ENCODE measurements around the gene C1QB. TPM values are rescaled to one million over a fixed set of nuclear protein-coding genes. Genes with fewer than 3 reads are reported as not detected.
"Not testable (repeated sequence)": the region's sequence is repeated elsewhere in the genome, so short reads cannot be mapped to it uniquely, and the experiment has no call there.

Gene C1QB
- total RNA-seq, 1 donor from 2014 or later = 79.0 TPM

DNA sequence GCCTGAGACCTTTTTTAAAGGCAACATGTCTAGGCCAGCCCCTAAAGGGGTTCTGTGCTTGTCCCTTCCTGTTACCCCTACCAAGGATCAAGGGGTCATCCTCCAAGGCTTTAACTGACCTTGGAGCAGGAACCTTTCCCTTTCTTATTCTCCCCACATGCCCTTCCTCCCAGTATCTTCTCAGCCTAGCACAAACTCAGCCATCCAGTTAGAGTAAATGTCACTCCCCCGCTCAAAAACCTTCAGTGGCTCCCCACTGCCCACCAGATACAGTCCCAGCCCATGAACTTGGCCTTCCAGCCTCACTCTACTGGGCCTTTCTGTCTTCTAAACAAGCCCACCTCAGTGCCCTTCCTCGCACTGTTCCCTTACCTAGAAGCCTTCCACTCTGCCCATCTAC, 8.8 kb downstream of the C1QB start:
- ATAC-seq (no peak), DNase-seq (ENCODE audit: low spot score) (no peak)

DNA sequence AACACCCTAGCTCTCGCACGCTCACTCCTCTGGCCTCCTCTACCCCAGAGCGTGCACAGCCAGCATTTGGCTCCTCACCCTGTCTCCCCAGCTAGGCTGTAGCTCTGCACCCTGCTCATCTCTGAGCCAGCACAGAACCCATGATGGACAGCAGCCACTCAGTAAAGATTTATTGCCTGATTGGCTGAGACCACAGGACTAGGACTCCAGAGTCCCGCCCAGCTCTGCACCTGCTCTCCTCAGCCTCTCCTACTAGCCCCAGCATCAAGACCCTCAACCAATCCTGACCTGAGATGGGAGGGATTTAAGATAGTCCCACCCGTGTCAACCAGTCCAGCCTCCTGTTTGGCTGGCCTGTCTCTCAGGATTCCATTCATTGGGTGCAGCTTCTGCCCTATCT, 9.3 kb downstream of the C1QB start:
- DNase-seq (ENCODE audit: low spot score) = no peak
- ATAC-seq = peak; percentile 67

DNA sequence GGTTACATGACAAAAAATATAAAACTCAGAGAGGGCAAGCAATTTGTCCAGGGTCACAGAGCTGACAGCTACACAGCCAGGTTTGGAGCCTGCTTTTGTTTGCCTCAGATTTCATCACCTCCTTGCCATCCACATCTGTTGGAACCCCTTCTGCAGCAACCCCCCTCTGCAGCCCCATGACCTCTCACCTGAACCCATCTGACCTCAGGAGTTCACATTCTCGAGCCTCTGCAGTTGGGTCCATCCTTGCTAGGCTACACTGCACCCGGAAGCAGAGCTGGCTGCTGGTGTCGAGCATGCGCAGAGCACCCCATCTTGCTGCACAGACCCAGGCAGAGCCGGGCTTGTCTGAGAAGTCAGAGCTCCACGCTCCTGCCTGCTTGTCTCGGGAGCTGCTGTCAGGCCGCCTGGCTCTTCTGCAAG, 10.0 kb downstream of the C1QB start:
- ATAC-seq (no peak), DNase-seq (ENCODE audit: low spot score) (no peak)

DNA sequence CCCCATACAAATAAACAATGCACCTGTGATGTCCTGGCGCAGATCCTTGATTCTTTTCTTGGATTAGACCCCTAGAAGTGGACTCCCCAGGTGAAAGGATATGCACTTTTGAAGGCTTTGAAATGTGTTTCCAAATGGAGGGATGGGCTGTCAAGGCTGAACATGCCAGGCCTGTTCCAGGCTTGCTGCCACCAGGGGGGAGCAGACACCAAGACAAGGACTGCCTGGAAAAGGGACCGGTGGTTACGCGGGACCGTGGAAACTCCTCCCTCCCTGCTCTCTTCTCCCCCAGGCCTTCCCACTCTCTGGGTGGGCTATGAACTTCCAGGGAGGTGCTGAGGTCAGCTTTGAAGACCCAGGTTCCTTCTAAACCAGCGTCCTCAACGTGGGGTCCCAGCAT, 12.7 kb downstream of the C1QB start:
- ATAC-seq (no peak), DNase-seq (ENCODE audit: low spot score) (no peak)

DNA sequence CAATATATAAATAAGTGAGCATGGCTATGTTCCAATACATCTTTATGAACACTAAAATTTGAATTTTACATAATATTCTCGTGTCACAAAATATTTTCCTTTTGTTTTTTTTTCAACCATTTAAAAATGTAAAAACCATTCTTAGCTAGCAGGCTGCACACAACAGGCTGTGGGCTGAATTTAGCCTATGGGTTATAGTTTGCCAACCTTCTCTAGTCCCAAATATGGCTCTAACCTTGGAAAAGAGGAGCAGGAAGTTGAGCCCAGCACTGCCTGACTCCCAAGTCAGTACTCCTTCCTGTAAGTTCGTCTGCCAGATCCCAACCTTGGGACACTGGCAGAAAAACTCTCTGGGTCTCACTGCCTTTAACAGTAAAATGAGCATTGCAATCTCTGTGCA, 13.4 kb downstream of the C1QB start:
- DNase-seq (ENCODE audit: low spot score) (no peak), ATAC-seq (no peak)

DNA sequence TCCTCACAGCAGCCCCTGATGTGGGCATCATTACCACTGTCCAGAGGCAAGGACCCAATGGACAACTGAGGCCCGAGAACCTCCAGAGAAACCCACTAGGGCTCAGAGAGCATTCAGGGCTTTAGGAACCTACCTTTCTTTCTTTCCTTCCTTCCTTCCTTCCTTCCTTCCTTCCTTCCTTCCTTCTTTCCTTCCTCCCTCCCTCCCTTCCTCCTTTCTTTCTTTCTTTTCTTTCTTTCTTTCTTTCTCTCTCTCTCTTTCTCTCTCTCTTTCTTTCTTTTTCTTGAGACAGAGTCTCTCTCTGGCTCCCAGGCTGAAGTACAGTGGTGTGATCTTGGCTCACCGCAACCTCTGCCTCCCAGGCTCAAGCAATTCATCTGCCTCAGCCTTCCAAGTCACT, 15.8 kb downstream of the C1QB start:
- DNase-seq (ENCODE audit: low spot score); ATAC-seq: not testable (repeated sequence)

DNA sequence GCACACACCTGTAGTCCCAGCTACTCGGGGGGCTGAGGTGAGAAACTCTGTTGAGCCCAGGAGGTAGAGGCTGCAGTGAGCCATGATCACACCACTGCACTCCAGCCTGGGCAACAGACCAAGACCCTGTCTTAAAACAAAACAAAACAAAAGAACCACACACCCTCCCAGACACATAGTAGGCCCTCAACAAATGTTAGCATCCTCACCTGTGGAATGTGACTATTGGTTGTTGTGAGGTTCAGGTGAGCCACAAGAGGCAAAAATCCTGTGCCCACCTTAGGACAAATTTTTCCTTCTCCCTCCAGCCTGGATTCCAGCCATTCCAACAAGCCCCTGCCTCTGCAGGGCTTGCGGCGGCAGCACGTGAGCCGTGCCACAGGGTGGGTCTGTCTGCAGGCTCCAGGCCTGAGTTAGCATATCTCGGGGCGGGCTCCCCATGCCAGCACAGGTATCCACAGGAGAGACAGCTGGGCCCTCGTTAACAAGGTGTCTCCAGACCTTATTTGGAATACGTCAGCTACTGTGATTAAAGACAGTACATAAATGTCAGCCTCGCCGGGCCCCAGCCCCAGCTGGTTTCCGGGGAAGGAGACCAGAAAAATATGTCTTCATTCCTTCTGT, 17.4 kb downstream of the C1QB start:
- ATAC-seq (no peak), DNase-seq (ENCODE audit: low spot score) (no peak)

DNA sequence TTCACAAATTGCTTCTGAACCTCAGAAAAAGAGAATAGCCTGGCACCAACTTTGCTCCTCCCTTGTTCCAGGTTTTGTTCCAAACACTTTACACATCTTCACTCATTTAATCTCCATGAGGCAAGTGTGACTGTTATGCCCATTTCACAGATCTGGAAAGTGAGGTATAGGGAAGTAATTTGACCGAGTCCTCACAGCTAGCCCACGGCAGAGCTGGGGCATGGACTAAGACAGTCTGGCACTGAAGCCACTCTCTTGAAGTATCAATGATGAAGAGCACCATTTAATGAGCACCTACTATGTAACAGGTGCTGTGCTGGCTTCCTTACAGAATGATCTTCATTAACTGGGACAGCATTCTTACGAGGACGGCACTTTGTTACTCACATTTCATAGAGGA, 19.0 kb downstream of the C1QB start:
- ATAC-seq = no peak
- no peak for DNase-seq (ENCODE audit: low spot score)

DNA sequence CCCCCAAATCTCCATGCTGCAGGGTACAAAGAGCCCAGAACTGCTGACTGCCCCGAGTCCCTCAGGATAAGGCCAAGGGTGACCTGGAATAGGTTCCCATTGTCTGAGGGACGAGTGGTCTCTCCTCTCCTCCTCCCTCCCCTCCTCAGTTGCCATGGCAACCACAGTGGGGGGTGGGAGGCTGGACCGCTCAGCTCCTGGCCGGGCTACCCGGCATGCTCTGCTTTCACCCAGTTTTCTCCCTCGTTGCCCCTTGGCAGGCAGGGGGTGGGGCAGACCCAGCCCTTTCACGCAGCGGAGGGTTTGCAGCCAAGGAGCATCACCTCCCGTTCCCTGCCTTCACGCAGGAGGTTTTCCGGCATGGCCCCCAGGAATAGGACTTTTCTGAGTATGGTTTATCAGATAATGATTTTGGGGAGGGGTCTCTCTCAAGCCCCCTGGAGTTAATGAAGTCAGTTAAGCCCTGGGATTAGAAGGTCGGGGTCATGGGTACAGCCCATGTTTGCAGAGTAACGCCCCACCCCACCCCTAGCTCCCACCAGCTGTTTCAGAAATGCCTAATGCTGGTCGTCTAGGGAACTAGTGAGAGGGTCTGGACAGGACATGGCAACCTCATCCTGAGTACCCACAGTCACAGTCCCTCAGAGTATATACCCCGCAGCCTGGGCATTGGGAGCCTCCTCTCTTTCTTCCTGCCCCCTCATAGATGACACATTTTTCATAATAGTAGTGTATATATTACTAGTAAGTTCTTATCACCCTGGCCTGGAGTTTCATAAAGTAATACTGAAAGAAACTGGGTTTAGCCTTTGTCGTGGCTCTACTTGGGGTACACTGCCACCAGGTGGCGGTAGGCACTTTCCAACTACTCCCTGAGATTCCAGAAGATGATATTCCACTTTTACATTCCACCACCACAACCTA, 20.7 kb downstream of the C1QB start:
- DNase-seq (ENCODE audit: low spot score) (peak; percentile 59), ATAC-seq (peak; percentile 90)

DNA sequence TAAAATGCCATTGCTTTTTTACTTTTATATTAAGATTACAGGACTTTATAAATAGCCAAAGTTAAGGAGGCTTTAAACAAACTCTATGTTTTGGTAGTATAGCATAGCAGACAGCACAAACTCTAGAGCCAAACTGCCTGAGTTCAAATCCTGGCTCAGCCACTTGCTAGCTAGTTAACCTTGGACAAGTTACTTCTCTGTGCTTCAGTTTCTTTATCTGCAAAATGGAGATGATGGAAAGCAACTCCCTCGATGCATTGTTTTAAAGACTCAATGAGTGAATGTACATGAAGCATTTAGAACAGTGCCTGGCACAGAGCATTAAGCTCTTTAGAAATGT, 21.3 kb downstream of the C1QB start:
- DNase-seq (ENCODE audit: low spot score) (no peak), ATAC-seq (no peak)

DNA sequence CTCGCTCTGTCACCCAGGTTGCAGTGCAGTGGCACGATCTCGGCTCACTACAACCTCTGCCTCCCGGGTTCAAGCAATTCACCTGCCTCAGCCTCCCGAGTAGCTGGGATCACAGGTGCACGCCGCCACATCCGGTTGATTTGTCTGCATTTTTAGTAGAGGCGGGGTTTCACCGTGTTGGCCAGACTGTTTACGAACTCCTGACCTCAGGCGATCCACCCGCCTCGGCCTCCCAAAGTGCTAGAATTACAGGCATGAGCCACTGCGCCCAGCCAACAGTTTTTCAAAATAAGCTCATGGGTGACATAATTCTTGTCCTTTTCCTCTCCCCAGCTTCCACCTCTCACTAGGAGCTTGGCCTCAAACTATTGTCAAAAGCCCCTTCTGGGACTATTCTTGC, 23.1 kb downstream of the C1QB start:
- not testable (repeated sequence) for ATAC-seq; DNase-seq (ENCODE audit: low spot score)

DNA sequence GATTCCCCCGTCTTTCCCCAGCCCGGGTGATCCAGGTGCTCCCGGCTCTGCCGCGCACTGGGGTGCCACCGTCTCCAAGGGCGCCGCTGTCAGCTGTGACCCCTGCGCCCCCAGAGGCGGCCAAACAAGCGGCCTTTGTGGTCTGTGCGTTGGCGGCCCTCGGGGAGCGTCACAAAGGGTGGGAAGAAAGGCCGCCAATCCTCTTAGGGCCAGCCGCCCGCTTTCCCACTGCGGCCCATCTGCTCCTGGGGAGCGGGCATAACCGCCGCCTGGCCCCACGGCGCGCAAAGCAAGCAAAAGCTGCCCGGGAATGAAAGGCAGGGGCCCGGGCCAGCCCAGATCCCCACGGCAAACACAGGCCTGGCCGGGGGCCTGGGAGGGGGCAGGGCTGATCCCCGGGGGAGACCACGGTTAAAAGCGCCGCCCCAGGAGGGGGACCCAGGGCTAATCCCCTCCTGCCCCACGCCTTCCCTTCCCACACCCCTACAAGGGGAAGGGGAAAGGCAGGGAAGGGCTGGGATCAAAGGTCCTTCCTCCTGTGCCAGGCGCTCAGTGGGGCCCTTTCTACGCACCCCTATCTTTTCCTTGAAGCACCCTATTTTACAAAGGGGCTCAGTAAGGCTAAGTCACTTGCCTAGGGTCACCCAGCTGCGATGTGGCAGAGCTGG, 24.0 kb downstream of the C1QB start:
- ATAC-seq = no peak
- DNase-seq (ENCODE audit: low spot score) = no peak

DNA sequence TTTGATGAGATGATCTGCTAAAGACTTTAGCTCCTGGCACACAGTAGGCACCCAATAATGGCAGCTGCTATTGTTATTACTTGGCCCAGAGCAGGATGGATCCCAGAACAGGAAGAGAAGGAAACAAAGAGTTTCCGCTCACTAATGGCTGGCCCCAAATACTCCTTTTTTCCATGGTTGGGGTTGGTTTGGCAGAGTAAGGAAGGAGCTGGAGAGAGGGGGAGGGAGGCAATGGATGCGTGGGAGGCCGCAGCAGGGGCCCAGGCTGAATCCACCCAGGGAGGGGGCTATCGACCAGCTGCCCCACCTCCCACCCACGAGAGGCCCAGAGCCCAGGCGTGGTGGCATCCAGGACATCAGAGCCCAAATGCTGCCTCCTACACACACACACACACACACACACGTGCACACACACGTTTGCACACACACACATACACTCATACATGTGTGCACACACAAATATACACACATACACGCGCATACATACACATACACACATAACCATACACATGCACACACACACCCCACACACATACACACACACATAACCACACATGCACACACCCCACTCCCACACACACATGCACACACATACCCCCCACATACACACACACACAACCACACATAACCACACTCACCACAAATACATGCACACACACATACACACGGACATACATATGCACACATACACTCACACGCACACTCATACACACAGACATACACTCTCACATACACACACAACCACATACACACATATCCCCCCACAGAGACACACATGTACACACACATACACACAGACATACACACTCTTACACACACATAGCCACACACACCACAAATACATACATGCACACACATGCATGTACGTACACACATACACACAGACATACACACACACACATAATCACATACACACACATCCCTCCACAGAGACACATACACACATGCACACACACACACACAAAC, 25.2 kb downstream of the C1QB start:
- no peak for DNase-seq (ENCODE audit: low spot score)
- no peak for ATAC-seq

DNA sequence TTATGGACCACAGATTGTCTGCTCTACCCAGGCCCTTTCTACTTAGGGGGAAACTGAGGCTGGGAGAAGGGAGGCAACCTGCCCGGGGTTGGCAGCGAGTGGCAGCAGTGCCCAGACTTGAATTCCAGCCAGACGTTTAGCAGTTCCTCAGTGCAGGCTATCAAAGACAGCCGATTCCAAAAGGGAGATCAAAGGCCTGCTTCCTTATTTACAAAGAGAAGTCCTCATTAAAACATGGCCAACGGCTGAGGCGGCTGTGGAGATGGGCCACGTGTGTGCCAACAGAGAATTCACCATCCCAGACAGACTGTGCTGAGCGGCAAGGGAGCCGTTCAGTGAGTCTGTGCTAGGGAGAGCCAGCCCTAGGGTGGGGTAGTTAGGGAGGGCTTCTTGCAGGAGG, 27.7 kb downstream of the C1QB start:
- DNase-seq (ENCODE audit: low spot score) (no peak), ATAC-seq (peak; percentile 35)

DNA sequence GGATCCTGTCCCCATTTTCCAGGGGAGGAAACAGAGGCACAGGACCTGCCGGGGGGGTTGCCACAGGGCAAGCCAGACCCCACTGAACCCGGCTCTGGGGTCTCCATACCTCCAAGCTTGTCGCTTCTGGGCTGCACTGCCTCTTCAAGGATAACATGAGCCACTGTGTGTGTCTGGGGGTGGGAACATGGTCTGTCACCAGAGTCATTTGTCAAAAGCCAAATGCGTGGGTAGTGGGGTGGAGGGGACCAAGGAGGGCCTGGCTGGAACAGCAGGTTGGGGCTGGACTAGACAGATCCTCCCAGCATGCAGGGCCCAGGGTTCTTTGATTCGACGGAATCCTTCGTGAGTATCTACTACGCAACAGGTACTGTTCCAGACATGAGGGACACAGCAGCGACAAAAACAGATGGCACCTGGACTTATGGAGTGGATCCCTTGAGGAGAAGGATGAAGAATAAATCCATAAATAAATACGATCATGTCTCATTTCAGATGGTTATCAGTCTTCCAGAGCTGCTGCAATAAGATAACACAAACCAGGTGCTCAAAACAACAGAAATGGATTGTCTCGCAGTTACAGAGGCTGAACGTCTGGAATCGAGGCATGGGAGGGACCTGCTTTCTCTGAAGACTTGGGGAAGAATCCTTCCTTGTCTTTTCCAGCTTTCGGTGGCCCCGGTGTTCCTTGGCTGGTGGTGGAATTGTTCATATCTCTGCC, 28.7 kb downstream of the C1QB start:
- DNase-seq (ENCODE audit: low spot score) = no peak
- ATAC-seq = no peak

DNA sequence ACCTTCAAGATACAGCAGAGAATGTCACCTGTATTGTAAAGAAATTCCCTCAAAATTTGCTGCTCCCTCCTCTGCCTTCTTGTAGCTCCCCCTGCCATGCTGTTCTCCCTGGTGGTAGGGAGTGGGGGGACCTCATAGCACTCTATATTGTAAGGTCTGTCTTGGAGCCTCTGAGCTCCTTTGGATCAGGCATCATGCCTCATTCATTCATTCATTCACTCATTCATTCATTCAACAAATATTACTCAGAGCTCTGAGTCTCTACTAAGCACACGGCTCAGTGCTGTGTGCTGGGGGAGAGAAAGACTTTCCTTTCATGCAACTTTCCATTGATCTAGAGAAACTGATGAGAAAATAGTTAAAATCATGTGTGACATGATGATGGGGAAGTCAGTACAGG, 30.5 kb downstream of the C1QB start:
- ATAC-seq (no peak), DNase-seq (ENCODE audit: low spot score) (no peak)

DNA sequence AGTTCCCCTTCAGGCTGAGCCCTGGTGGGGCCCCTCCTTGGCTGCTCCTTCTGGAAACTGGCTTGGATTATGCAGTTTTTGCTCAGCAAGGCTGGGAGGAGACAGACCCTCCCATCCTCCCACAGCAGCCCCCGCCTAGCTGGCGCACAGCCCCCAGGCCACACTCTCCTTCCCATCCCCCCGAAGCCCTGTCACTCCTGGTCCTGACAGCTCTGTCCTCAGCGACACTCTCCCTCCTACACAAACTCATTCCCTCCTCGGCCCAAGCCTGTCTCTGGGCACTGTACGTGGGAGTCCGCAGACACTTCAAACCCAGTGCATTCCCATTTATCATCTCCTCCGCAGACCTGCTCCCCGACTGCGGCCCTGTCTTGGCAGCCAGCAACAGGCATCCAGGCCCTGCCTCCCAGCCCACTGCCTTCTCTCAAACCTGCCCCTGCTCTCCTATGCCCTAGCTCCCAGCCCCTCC, 32.6 kb downstream of the C1QB start:
- ATAC-seq = no peak
- no peak for DNase-seq (ENCODE audit: low spot score)

DNA sequence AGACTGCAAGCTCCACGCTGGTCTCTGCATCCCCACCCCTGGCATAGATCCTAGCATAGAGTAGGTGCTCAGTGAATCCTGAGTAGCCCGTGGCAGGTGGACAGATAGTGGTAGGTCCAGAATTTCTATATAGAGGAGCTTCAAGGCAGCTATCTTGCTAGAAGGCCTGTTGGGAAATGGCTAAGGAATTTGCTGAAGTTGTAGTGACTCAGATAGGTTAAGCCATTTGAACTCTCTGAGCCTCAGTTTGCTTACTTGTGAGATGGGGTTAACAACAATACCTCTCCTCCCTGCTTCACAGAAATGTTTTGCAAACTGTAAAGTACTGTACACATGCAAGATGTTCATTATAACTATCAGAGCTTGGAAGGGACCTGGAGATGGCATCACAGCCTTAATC, 34.2 kb downstream of the C1QB start:
- no peak for ATAC-seq
- no peak for DNase-seq (ENCODE audit: low spot score)

DNA sequence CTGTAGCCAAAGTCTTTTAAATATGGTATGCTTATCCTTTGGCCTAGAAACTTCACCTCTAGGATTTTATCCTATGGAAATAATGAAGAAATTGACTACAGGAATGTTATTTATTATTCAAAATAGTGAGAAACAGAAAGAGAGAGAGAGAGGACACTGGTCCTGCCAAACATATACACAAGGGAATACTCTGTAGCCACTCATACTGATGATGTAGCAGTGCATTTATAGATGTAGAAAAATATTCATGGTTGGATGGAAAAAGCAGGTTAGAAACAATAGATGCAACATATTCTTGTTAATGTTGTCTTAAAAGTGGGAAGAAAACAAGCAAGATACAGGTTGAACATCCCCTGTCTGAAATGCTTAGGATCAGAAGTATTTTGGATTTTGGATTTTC, 35.4 kb downstream of the C1QB start:
- ATAC-seq = no peak

DNA sequence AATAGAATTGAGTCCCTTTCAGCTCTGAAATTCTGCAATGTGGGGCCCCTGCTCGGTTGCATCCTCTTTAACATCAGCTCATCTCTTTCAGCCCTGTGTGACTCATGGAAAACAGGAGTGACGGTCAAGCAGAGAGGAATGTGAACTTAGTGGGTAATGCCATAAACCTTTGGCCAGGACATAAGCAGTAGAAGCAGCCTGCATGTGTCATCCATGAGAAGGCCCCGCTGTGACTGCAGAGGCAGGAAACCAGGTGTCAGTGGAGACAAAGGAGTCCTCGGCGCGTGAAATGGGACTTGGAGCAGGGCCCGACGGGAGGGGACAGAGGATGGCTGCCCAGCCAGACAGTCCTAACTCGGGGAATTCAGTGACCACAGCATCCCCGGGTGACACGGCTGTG, 36.5 kb downstream of the C1QB start:
- ATAC-seq = no peak

More for the DNA sequence above, 35.4 kb downstream of the C1QB start:
- no peak for DNase-seq (ENCODE audit: low spot score)

More for the DNA sequence above, 36.5 kb downstream of the C1QB start:
- no peak for DNase-seq (ENCODE audit: low spot score)
